Neural cell (in vitro differentiated cells): Measurements from ENCODE around the gene CDC42BPB.

ENCODE experiments used
- EZH2 ChIP-seq: fragments of 200-600, 300-800 bp; shearing (Covaris generic), sonication (generic); IDR thresholded peaks from 2 replicates; pipeline ENCODE4 v1.6.1; 2014; ENCODE audit warnings: antibody characterized with exemption, low read length, borderline replicate concordance, mild to moderate bottlenecking; ENCODE audit not compliant: insufficient read depth, poor library complexity, severe bottlenecking
- MXI1 ChIP-seq: fragments of 450-650 bp; conservative IDR thresholded peaks from 2 replicates; pipeline ENCODE4 v1.6.1; 2014; ENCODE audit warnings: antibody characterized with exemption, mild to moderate bottlenecking; ENCODE audit not compliant: poor library complexity, severe bottlenecking
- POLR2AphosphoS5 ChIP-seq: IDR thresholded peaks from 2 replicates; pipeline ENCODE4 v1.6.1; 2012
- RAD21 ChIP-seq: fragments of 450-650 bp; conservative IDR thresholded peaks from 2 replicates; pipeline ENCODE4 v1.6.1; 2014; ENCODE audit warnings: antibody characterized with exemption, mild to moderate bottlenecking, moderate library complexity
- SMC3 ChIP-seq: fragments of 450-650 bp; conservative IDR thresholded peaks from 2 replicates; pipeline ENCODE4 v1.6.1; 2014; ENCODE audit warnings: antibody characterized with exemption, mild to moderate bottlenecking, moderate library complexity; ENCODE audit not compliant: poor library complexity
- TAF1 ChIP-seq: IDR thresholded peaks from 2 replicates; pipeline ENCODE4 v1.6.1; 2012; ENCODE audit warnings: low read depth
- TF ChIP-seq, protein P1 (sequence below): fragments of 450-650 bp; IDR thresholded peaks from 2 replicates; pipeline ENCODE4 v1.5.1; 2014; ENCODE audit warnings: antibody characterized with exemption, mild to moderate bottlenecking, moderate library complexity; ENCODE audit not compliant: poor library complexity, severe bottlenecking
- TF ChIP-seq, protein P2 (sequence below): IDR thresholded peaks from 2 replicates; pipeline ENCODE4 v1.6.1; 2012; ENCODE audit warnings: borderline replicate concordance

DNA sequence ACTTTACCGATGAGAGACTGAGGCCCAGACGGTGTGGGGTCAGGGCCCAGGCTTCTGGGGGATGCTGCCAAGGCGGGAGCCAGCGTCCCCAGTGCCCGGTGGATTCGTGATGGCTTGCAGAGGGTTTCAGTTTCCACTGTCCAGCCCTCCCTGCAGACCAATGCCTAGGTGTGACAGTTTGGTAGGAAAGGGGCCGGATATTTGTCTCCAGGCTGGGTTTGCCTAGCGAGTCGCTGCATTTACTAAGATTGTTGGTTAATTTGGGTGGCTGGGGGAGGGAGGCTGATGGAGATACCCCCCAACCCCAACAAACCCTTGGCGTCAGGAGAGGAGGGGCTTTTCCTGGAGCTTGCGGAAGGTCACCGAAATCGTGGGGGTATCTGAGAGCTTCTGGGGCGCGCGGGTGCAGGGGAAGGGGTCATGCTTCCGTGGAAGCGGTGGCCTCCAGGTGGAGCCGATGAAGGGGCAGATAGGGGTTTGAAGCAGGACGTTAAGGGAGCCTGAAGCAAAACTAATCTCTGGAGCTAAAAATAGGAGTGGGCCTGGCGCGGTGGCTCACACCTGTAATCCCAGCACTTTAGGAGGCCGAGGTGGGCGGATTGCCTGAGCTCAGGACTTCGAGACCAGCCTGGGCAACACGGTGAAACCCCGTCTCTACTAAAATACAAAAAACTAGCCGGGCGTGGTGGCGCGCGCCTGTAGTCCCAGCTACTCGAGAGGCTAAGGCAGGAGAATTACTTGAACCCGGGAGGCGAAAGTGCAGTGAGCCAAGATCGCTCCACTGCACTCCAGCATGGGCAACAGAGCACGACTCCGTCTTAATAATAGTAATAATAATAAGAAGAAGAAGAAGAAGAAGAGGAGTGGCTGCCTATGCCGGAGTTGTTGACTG lies 1.1 kb upstream of the CDC42BPB start:
- TF ChIP-seq, protein P1, sequence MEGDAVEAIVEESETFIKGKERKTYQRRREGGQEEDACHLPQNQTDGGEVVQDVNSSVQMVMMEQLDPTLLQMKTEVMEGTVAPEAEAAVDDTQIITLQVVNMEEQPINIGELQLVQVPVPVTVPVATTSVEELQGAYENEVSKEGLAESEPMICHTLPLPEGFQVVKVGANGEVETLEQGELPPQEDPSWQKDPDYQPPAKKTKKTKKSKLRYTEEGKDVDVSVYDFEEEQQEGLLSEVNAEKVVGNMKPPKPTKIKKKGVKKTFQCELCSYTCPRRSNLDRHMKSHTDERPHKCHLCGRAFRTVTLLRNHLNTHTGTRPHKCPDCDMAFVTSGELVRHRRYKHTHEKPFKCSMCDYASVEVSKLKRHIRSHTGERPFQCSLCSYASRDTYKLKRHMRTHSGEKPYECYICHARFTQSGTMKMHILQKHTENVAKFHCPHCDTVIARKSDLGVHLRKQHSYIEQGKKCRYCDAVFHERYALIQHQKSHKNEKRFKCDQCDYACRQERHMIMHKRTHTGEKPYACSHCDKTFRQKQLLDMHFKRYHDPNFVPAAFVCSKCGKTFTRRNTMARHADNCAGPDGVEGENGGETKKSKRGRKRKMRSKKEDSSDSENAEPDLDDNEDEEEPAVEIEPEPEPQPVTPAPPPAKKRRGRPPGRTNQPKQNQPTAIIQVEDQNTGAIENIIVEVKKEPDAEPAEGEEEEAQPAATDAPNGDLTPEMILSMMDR: peak; percentile 26
- TF ChIP-seq EZH2: no peak
- peak; percentile 14 for TF ChIP-seq RAD21
- TF ChIP-seq, protein P2, sequence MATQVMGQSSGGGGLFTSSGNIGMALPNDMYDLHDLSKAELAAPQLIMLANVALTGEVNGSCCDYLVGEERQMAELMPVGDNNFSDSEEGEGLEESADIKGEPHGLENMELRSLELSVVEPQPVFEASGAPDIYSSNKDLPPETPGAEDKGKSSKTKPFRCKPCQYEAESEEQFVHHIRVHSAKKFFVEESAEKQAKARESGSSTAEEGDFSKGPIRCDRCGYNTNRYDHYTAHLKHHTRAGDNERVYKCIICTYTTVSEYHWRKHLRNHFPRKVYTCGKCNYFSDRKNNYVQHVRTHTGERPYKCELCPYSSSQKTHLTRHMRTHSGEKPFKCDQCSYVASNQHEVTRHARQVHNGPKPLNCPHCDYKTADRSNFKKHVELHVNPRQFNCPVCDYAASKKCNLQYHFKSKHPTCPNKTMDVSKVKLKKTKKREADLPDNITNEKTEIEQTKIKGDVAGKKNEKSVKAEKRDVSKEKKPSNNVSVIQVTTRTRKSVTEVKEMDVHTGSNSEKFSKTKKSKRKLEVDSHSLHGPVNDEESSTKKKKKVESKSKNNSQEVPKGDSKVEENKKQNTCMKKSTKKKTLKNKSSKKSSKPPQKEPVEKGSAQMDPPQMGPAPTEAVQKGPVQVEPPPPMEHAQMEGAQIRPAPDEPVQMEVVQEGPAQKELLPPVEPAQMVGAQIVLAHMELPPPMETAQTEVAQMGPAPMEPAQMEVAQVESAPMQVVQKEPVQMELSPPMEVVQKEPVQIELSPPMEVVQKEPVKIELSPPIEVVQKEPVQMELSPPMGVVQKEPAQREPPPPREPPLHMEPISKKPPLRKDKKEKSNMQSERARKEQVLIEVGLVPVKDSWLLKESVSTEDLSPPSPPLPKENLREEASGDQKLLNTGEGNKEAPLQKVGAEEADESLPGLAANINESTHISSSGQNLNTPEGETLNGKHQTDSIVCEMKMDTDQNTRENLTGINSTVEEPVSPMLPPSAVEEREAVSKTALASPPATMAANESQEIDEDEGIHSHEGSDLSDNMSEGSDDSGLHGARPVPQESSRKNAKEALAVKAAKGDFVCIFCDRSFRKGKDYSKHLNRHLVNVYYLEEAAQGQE: no peak
- no peak for TF ChIP-seq TAF1
- peak; percentile 15 for TF ChIP-seq MXI1
- no peak for TF ChIP-seq POLR2AphosphoS5
- peak; percentile 18 for TF ChIP-seq SMC3
